ENCODE data around the gene PTAFR.

The PTAFR gene

DNA sequence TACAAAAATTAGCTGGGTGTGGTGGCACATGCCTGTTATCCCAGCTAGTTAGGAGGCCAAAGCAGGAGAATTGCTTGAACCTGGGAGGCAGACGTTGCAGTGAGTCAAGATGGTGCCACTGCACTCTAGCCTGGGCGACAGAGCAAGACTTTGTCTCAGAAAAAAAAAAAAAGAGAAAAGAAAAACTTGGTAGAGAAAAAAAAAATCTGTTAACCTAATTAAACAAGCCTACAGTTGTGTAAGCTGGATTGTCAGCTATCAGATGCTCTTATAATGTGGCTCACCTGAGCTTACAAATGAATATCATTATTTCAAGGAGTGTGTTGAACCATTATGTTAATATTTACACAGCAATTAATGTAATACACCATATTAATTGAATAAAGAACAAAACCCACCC lies 61.6 kb downstream of the PTAFR start:
- no peak for DNase-seq

DNA sequence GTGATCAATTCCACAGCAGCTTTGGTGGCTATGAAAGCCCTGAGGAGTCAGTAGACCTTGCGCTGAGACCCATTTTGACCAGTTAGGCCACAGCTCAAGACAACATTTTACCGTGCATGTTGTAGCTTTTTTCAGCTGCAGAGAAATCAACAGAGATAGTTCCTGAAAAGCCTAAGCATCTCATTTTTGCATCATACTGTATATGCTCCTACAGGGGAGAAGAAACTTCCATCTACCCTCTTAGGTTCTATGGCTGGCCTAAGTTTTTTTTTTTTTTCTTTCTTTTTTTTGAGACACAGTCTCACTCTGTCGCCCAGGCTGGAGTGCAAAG lies 63.3 kb downstream of the PTAFR start:
- no peak for DNase-seq

DNA sequence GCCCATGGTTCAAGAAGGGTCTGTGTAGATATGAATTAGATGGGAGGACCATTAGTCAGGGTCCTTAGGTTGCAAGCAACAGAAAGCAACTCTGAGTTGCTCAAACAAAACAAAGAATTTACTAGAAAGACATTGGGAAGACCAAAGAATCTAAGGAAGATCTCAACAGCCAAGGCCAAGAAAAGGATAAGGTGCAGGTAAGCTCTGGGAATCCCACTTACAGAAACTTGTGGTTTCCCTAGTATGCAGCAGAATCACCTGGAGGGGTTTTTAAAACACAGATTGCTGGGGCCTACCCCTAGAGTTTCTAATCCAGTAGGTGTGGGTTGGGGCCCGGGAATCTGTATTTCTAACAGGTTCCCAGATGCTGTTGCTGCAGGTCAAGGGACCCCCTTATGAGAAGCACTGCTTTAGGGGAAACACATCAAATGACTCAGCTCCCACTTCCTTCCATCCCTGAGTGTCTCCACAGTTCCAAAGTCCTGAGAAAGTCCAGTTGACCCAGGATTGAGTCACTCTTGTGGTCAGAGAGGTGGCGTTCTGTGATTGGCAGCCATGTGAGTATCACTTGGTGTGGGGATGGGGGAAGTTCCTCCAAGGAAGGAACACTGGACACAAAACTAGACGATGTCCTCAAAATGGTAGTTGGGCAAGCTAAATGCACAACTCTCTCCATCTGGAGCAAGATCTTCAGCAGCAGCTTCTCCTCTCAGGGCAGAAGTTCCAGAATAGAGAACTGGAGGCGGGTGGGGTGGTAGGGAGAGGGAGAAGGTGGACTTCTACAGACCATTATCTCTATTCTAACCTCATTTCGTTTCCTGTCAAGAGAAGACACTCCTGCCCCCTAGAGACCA lies 63.9 kb downstream of the PTAFR start:
- DNase-seq, result no peak

GRCh38 chr1:28111157-28111556 lies 65.3 kb downstream of the PTAFR start:
- DNase-seq, result no peak

GRCh38 chr1:28110555-28110954 lies 65.9 kb downstream of the PTAFR start:
- no peak for DNase-seq

- no peak for DNase-seq
Measured at GRCh38 chr1:28109639-28110038, 66.9 kb downstream of the PTAFR start.

GRCh38 chr1:28108001-28108400 lies 68.5 kb downstream of the PTAFR start:
- DNase-seq, result no peak

GRCh38 chr1:28104866-28105467 lies 71.5 kb downstream of the PTAFR start:
- DNase-seq, result no peak

GRCh38 chr1:28102189-28102588 lies 74.3 kb downstream of the PTAFR start:
- DNase-seq, result no peak

GRCh38 chr1:28099050-28099769 lies 77.3 kb downstream of the PTAFR start:
- no peak for DNase-seq
